Astrocyte of the cerebellum (primary cell): Measurements from ENCODE around the gene DSCAML1.

Source experiments
- DNase-seq: peaks from one replicate; pipeline ENCODE4 v3.0.0-alpha.2; 2011; ENCODE audit warnings: low read depth
- H3K4me3 ChIP-seq: 2 replicates; pipeline ENCODE4 v1.5.1; 2011; ENCODE audit warnings: mild to moderate bottlenecking, low read depth, low read length, moderate library complexity
- in situ Hi-C: cut with HindIII; loops from 2 replicates; pipeline ENCODE4 v1.10.0; 2017; ENCODE audit warnings: low sequenced_read_pairs
- TF ChIP-seq, protein P1 (sequence below): IDR thresholded peaks from 2 replicates; pipeline ENCODE4 v1.5.1; 2012; ENCODE audit warnings: low read length, low read depth, moderate library complexity, mild to moderate bottlenecking; ENCODE audit errors: missing control alignments

The DSCAML1 gene

DNA sequence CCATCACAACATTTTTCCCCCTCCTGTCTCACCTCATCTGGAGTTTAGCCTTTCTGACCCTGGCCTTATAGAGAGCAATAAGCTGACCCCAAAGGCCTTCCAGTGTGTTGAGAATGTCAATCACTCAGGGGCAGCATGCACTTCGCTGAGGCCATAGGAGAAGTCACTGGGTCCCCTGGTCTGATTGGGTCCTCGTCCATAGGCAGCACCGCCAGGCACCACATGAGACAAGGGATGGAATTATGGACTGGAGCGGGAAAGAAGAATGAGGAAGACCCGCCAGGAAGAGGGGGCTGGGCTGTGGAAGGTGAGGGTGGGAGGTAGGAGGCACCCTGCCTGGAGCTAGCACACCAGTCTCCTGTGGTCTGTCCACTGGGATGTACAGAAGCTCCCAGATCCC is 72.9 kb downstream of the DSCAML1 start:
- TF ChIP-seq, protein P1, sequence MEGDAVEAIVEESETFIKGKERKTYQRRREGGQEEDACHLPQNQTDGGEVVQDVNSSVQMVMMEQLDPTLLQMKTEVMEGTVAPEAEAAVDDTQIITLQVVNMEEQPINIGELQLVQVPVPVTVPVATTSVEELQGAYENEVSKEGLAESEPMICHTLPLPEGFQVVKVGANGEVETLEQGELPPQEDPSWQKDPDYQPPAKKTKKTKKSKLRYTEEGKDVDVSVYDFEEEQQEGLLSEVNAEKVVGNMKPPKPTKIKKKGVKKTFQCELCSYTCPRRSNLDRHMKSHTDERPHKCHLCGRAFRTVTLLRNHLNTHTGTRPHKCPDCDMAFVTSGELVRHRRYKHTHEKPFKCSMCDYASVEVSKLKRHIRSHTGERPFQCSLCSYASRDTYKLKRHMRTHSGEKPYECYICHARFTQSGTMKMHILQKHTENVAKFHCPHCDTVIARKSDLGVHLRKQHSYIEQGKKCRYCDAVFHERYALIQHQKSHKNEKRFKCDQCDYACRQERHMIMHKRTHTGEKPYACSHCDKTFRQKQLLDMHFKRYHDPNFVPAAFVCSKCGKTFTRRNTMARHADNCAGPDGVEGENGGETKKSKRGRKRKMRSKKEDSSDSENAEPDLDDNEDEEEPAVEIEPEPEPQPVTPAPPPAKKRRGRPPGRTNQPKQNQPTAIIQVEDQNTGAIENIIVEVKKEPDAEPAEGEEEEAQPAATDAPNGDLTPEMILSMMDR = no peak
- in situ Hi-C loops = no loop called here
- no peak overlapping the region for H3K4me3 ChIP-seq
- DNase-seq = no peak

DNA sequence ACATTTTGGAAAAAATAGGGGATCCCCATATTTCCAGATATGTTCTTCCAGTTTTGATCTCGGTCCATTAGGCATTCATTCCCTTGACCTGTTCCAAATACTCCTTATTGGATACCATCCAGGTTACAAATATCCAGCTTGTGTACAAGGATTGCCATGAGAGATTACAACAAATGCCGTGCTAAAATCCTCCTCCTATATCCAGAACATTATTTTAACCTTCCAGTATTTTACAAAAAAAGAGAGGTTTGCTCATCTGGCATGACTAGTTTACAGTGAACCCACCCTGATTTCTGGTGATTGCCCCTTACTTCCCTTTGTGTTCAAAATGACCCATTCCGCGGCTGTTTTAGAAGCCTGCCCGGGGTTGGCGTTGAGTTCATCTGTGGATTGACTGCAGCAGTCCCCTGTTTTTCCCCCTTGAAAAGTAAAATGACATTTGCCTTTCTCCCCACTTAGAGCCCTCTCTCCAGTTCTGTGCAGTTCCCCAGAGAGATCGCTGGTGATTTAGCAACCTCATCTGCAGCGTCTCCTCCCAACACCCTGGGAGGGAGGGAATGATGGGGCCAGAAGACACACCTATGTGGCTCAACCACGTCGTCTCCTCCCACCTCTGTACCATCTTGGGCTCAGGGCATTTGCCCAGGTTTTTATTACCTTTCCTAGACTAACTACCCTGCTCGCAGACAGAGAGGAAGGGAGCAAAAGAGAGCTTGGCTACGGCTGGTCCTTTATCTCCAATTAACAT is 73.6 kb downstream of the DSCAML1 start:
- in situ Hi-C loops = no loop called here
- no peak overlapping the region for H3K4me3 ChIP-seq
- TF ChIP-seq, protein P1 = no peak
- DNase-seq = no peak

DNA sequence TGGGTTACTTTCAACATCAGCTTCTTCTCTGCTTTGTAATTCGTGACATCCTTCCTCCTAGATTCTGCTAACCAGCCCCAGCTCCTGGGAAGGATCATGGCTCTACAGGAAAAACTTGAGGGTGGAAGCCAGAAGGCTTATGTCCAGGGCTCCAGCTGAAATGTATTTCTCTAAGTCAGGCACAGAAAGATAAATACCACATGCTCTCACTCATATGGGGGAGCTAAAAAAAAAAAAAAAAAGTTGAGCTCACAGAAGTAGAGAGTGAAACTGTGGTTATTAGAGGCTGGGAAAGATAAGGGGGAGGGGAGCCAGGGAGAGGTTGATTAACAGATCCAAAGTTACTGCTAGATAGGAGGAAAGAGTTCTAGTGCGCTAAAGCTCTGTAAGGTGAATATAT is 74.9 kb downstream of the DSCAML1 start:
- in situ Hi-C loops = no loop called here
- no peak overlapping the region for H3K4me3 ChIP-seq
- TF ChIP-seq, protein P1 = no peak
- DNase-seq = no peak

DNA sequence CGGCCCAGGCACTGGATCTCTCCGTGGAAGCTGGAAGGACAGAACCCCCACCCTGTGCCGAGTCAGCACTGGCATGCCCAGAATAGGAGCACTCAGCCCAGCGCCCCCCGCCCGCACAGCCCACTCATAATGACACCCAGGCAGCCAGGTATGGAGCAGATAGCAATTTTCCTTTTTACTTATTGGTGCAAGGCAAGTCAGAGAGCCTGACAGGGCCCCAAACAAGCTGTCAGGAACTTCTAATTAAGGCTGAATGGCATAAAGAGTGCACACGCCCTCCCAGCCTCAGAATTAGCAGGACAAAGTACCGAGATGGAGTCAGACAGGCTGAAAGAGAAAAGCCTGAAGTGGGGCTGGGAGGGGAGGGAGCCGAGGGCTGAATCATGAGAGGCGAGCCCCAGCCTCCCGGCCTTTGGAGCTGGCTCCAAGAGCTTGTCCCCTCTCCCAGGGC is 76.9 kb downstream of the DSCAML1 start:
- no peak overlapping the region for H3K4me3 ChIP-seq
- in situ Hi-C loops = no loop called here
- no peak for DNase-seq
- TF ChIP-seq, protein P1 = no peak

DNA sequence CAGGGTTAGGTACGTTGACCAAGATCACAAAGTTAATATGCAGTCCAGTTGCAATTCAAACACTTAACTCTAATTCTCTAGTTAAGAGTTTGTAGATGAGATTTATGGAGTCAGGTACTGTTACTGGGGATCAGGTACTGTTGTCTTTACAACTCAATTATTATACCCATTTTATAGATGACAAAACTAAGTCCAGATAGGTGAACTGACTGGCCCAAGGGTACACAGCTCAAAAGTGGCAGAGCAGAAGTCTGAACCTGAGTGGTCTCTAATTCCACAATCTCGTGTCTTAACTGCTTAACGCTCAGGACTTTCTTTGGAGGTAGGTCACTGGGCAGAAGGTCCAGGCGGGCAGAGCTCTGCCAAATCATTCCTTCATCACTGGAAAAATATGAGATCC is 77.5 kb downstream of the DSCAML1 start:
- no peak overlapping the region for H3K4me3 ChIP-seq
- in situ Hi-C loops = no loop called here
- TF ChIP-seq, protein P1 = no peak
- DNase-seq = no peak

DNA sequence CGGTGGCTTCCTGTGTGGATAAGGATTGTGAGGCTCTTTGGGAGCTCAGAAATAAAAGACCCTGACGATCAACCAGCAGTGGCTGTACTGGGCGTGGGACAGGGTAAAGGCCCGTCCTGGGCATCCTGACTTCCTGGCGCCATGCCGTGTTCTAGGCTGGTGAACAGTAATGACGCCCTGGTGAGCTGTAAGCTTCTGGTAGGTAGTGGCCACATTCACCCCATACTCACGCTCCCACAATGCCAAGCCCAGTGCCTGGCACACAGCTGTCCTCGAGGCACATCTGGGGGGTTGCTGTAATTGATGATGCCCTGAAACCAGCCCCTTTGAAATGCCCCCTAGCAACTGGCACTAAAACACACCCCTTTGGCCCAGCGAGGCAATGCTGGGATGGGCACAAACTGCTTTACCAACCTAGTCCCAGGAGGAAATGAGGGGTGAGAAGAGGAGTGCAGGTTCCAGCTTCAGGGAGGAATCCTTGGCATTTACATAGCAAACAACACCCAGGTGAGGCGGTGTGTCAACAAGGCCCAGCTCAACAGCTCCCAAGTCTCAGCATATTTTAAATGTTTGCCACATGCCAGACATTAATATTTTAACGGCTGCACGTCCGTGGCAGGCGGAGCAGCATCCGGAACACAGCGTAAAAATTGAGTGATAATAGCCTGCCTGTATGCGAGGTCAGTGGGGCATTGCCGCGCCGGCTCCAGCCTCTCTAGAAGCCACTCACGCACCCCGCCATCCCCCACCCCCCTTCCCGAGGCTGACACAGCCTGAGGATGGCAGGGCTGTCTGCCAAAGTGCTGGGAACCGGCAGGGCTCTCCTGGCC is 79.3 kb downstream of the DSCAML1 start:
- no peak for DNase-seq
- TF ChIP-seq, protein P1 = no peak
- H3K4me3 ChIP-seq = no peak overlapping the region
- in situ Hi-C loops = no loop called here
